Ovary (tissue), 3 donors: ENCODE data around the gene PEX14.

Experiments used
- EP300 ChIP-seq: sonication (generic); formaldehyde crosslinking; IDR thresholded peaks from one replicate; pipeline ENCODE4 v1.6.1; 2017; ENCODE audit warnings: antibody characterized with exemption
- TF ChIP-seq, protein P1 (sequence below), 3 donors: fragments of 450-650 bp in 2 of 3; fragments of 200-600 bp in 1 of 3; IDR thresholded peaks; one replicate each; pipeline versions ENCODE4 v1.5.1 to v1.8.0; 2016 to 2022; ENCODE audit warnings: antibody characterized with exemption in 3 of 3, mild to moderate bottlenecking in 1 of 3
- donor health status: DM: no; HTN: no; CAD: no.

DNA sequence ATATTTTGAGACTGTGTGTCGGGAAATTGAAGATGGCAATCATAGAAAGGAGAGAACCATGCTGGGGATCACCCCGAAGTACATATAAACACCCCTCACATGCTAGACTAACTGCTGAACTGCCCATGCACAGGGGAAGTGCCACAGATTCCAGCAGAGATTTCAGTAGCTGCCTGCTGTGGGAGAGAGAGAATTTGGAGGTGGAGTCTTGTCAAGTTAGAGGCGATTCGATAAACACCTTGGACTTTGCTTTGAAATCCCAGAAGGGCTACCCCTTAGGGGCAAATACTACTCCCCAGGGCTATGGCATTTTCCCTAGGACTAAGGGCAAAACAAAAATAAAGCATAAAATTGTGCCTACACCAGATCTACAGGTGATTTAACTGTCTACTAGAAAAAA, 103.3 kb downstream of the PEX14 start:
- TF ChIP-seq, protein P1, sequence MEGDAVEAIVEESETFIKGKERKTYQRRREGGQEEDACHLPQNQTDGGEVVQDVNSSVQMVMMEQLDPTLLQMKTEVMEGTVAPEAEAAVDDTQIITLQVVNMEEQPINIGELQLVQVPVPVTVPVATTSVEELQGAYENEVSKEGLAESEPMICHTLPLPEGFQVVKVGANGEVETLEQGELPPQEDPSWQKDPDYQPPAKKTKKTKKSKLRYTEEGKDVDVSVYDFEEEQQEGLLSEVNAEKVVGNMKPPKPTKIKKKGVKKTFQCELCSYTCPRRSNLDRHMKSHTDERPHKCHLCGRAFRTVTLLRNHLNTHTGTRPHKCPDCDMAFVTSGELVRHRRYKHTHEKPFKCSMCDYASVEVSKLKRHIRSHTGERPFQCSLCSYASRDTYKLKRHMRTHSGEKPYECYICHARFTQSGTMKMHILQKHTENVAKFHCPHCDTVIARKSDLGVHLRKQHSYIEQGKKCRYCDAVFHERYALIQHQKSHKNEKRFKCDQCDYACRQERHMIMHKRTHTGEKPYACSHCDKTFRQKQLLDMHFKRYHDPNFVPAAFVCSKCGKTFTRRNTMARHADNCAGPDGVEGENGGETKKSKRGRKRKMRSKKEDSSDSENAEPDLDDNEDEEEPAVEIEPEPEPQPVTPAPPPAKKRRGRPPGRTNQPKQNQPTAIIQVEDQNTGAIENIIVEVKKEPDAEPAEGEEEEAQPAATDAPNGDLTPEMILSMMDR (IDR thresholded peaks at IDR 0.05): no peak
- TF ChIP-seq EP300: no peak
